Stimulated activated naive CD8-positive, alpha-beta T cell treated with anti-CD3 and anti-CD28 coated beads, Interleukin-15, Interleukin-2, amounts not matched to agents 100 U/mL and 50 U/mL, for 24 hours (primary cell): Measurements from ENCODE around the gene ISLR2.
"Not testable (repeated sequence)": the region's sequence is repeated elsewhere in the genome, so short reads cannot be mapped to it uniquely, and the experiment has no call there.

Experiments
- ATAC-seq: fragments of 150-1000 bp; cut with Tn5 transposase; one replicate; pipeline ENCODE4 v1.10.0; 2021
- DNase-seq: peaks from one replicate; pipeline ENCODE4 v3.0.0; 2021

Gene ISLR2

DNA sequence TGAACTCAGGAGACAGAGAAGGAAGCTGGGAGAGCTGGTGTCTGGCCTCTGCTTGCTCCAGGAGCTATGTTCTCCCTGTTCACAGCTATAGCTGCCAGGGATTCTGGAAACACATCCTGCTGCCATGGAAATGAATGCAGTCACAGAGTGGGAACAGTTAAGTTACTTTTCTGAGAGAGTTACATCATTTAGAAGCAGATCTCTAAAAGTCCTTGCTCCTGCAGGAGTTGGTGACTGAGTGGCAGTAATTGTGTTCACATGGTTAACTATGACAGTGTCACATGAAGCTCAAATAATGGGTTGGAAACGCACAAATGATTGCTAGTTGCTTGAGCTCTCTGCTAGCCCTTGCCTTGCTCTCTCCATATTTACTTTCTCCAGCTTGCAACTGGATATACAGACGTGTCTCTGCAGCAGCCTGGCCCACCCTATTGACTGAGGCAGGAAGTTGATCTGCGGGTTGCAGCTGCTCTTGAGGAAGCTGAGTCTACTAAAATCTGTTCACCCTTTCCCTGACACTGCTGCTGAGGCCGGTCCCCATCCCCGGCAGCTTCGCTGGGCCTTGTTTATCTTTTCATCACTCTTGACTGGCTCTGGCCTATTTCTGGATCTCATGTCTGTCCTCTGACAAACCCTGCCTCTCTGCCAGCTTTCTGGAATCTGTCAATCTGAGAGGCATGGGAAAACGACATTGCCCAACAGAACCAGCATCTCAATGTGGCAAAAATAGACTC lies 26.5 kb downstream of the ISLR2 start:
- ATAC-seq (no peak), DNase-seq (no peak)

DNA sequence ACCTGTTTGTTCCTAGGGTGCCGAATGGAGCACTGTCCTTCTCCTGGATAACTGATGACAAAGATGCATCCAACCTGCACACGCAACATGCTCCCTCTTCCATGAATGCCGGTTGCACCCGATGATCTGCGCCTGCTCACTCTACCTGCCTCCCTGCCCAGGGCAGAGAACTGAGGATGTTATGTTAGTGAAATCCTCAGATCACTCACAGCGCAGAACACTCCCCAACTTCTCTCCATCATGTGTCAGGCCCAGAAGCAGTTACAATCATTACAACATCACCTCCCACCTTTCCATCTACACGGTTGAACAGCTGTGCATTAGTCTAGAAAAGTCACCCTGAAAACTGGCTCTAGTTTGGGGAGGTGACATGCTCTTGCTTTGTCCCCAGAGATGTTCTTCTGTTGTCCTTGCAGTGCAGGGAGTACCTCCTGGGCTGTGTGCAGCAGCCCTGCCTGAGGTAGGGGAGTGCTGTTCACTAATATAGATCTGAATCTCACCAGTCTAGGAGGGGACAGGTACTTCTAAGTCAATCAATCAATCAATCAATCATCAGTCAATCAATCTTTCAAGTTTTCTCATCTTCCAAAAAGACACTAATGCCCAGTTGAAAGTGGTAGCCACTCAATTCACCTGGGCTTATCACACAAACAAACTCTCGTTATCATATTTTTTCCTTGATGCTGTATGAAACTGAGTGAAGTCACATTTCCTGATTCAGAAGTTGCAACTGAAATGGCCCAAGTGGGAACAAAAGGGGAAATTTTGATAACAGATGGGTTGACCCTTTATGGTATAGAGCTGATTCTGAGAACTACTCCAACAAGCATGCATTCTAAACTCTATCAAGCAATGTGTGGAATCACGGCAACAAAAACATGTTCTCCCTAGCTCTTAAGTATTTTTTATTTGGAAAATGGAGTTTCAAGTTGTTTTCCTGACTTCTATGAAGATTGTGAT lies 27.8 kb downstream of the ISLR2 start:
- ATAC-seq (no peak), DNase-seq (no peak)

DNA sequence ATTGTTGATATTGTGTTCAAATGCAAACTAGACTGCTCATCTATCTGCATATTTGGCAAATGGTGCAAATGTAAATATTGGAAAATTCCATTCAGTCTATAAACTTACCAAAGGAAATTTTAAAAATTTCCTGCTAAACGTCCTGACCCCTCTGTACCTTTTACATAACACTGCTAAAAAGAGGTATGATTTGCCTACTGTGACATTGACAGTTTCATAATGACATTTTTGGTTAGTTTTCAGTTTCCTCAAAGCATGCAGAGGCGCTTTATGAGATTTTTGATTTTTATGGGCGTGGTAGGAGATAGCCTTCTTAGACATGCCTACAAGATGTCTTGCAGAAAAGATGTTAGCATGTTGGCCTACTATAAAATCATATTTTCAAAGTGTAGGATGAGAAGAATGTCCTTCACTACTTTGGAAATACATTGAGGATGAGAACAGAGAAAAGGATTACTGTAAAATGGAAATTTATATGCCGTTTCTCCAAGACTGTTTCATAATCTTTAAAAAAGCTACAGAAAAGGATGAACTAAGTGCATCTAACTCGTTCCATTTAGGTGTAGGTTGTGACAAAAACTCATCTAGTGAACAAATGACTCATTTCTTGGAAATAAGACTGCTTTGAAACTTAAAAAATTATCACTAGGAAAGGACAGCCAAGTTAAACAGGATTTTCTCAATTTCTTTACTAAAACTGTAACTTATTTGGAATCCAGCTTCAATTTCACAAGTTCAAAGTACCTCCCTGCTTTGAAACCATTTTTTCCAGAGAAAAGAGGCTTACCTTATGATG lies 28.7 kb downstream of the ISLR2 start:
- ATAC-seq (peak; percentile 59), DNase-seq (no peak)

DNA sequence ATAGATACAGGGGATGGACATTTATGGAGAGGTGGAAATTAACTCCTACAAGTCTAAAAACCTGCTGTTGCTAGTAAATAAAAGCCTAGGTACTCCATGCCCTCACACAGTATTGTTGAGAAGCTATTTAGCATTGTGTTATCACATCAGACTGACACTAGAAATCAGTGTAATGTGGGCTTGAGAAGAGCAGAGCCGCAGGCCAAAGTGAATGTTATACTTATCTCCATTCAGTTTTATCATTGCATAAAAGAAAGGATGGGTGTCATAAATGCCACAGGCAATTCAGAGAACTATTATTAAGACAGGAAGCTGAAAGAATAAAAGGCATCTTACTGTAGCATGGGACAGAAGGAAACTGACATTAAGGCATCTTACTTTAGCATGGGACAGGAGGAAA lies 29.4 kb downstream of the ISLR2 start:
- DNase-seq (no peak), ATAC-seq (no peak)

DNA sequence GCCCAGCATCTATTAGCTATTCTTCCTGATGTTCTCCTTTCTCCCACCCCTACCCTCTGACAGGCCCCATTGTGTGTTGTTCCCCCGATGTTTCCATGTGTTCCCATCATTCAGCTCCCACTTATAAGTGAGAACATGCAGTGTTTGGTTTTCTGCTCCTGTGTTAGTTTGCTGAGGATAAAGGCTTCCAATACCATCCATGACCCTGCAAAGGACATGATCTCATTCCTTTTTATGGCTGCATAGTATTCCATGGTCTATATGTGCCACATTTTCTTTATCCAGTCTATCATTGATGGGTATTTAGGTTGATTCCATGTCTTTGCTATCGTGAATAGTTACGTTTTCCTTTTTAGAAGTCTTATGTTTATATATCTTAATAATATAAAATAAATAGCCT lies 30.0 kb downstream of the ISLR2 start:
- not testable (repeated sequence) for DNase-seq, ATAC-seq

DNA sequence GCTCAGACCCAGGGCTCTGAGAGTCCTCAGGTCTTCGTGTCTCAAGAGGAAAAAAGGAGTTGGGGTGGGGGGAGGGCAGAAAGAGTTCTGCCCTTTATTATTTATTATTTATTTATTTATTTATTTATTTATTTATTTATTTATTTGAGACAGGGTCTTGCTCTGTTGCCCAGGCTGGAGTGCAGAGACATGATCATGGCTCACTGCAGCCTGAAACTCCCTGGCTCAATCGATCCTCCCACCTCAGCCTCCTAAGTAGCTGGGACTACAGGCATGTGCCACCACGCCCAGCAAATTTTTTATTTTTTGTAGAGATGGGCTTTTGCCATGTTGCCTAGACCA lies 31.8 kb downstream of the ISLR2 start:
- not testable (repeated sequence) for ATAC-seq, DNase-seq

DNA sequence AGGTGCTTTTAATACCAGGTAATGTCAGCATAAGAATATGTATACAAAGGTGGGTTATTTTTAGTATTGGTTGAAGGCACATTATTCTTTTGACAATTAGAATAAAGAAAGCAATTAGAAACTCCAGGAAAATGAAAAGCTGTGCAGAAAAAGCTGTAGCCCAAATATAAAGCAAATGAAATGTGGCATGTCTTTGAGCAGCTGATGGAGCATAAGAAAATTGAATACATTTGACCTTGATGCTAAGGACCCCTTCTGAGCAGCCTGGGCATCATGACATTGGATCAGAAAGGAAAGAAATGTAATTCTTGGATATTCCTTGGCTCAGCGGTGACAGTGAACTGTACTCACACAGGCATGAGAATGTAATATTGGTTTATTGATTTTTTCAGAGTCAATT lies 35.1 kb downstream of the ISLR2 start:
- no peak for ATAC-seq
- DNase-seq = no peak

DNA sequence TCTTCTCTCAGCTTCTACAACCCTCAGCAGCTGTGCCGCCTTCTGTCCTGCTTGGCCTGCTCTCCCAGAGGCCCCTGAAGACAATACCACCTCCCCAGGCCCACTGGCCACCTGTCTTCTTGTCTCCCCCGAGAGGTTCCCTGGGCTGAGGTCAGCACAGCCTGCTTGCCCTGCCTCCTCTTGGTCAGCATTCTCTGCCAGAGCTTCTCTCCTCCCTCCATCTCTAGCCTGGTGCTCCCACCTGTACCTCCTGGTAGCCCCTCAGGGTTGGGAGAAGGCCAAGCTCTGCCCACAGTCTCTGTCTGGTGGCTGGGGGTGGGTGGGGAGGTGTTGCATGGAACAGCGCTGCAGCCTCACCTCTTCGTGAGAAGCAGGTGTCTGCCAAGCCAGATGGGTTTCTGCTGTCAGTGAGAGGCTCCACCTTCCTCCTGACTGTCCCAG lies 37.5 kb downstream of the ISLR2 start:
- no peak for DNase-seq
- ATAC-seq = no peak

DNA sequence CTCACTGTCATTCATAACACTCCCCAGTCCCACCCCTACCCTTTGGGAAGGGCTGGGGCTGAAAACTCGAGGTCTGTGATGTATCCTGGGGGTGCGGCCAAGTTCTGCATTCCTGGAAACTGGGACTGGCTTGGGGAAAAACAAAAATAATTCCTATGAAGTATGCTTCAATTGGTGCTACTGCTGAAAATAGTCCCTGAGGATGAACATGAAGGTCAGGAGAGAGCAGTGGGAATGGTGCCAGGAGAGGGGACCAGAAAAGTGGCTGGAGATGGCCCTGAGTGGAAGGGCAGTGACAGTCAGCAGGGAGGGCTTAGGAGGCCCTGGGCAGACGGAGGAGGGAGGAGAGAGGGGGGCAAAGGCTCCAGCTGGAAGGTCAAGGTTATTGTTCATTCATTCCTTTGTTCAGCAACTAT lies 38.3 kb downstream of the ISLR2 start:
- DNase-seq = no peak
- ATAC-seq = no peak

DNA sequence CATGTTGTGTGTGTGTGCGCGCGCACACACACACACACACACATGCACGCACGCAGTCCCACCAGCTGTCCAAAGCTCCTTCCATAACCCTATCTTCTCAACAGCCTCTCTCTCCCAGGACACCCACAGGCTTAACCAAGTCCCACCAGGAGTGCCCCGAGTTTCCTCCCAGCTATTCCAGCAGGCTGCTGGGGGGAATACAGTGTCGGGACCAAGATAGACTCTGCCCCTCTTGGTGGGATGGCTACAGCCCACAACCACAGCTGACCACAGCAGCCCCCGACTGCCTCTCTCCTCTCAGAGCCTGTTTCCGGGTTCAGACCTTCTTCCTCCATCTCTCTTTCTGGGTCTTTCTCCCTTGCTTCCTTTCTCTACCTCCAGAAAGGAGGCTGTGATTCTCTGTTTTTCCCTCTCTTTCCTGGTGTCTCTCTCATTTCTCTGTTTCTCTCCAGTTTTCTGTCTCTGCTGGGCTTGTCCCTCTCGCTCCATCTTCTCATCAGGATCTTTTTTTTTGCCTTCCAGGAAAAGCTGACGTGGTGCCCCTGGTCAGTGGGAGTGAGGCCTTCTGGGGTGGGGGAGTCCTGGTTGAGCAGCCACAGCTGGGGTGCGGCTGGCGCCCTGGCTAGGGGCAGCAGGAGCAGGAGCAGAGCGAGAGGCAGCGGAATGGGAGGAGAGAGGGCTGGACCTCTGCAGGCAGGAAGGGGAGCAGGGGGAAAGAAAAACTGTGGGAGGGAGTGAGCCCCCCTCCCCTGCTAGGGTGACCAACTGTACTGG lies 39.9 kb downstream of the ISLR2 start:
- ATAC-seq (no peak), DNase-seq (no peak)

DNA sequence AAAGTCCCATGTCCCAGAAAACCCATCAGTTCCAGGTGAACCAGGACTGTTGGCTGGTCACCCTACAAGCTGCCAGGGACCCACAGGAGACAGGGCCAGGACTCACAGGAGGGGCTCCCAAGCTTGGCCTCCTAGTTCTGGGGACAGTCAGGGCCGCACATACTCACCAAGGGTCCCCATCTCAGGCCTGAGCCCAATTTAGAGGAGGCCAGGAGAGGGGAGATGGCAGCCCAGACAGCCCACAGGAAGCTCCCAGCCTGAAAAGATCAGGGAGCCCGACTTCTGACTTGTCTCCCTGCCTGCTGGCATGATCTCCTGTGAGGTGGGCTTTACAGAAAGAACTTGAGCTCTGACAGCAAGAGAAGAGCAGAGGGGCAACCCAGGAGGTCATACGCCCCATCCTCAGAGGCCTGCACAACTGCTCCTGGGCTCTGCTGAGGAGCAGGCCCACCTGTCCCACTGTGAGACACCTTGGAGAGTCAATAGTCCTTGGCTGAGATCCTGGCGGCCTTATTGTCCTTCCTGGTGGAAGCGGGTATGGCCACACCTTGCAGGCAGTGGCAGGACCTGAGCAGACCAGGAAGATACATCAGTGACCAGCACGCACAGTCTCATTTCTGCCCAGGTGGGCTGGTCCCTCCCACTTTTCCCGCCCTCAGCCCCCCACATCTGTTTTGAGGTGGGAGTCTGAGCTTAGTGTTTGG lies 40.6 kb downstream of the ISLR2 start:
- DNase-seq (no peak), ATAC-seq (no peak)

DNA sequence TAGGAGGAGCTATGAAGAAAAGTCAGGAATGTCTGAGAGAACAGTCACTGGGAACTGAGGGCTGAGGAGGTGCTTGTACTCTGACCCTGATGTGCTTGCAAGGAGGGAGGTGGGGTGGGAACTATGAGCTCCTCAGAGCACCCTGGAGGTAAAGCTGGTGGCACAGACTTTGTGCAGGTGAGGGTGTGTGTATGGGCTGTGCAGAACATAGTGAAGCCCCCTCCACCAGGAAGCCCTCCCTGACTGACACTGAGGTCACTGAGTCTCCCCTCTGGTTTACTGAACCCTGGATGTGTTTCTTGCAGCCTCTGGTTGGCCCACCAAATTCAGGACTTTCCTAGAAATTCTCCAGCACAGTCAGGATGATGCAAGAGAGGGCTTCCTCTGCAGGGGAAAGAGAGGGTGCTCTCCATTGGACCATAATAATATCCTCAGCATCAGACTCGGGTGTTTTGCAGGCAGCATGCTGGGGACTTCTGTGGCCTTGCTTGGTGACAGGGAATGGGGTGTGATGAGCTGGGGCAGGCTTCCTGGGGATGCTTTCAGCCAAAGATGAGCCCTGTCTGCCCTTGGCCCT lies 41.7 kb downstream of the ISLR2 start:
- DNase-seq (no peak), ATAC-seq (no peak)

DNA sequence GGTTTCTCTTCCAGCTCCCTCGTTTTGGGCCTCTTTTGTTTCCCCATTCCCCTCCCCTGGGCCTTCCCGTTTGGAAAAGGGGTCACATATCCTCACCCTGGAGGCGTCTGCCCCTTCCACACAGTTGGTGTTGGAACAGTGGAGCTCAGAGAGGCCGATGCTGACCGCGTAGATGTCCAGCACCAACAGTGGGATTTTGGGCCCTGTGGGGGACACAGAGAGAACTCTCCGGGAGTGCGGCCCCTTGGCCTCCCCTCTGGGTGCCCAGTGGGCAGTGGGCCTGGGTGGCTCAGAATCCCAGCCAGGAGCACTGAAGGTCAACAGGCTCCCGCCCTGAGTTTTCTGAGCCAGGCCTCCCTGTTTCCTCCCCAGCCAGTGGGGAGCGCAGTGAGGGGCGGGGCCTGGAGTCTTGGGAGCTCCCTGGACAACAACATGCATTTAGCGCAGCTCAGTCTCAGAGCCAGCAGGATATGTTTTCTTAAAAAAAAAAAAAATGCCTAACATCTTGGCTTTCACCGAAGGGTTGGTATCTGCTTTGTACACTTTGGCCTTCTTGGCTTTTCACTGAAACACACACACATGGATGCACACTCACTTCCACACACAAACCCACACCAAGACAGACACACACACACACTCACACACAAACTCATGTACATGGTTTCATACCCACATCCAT lies 42.5 kb downstream of the ISLR2 start:
- ATAC-seq (no peak), DNase-seq (no peak)

DNA sequence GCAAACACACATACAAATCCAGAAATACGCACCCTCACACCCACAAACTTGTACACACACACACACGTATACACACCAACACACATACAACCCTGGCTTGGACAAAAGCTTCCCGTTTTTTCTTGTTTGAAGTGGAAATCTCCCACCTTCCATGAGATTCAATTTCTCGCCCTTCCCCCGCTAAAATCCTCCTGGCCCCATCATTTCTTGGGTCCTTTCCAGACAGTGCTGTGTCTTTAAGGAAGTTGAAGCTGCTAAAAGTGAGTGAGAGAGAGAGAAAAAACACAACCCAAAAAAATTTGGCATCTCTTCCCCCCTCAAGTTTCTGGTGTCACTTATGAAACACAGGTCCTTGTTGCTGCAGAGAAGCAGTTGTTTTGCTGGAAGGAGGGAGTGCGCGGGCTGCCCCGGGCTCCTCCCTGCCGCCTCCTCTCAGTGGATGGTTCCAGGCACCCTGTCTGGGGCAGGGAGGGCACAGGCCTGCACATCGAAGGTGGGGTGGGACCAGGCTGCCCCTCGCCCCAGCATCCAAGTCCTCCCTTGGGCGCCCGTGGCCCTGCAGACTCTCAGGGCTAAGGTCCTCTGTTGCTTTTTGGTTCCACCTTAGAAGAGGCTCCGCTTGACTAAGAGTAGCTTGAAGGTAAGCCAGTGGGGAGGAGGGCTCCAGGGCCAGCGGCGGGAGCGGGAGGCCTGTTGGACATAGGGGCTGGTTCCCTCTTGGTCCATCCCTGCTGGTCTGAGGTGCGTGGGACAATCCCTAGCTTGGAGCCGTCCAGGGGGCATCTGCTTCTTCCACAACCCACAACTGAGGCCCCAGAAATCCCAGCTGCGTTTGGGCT lies 43.2 kb downstream of the ISLR2 start, which contains the start of gene ISLR:
ISLR (plus strand) TSS at position 331 of the 839 bp plus-strand sequence. CDS start 1,149 bp downstream, outside the sequence.
- ATAC-seq (no peak), DNase-seq (no peak)

DNA sequence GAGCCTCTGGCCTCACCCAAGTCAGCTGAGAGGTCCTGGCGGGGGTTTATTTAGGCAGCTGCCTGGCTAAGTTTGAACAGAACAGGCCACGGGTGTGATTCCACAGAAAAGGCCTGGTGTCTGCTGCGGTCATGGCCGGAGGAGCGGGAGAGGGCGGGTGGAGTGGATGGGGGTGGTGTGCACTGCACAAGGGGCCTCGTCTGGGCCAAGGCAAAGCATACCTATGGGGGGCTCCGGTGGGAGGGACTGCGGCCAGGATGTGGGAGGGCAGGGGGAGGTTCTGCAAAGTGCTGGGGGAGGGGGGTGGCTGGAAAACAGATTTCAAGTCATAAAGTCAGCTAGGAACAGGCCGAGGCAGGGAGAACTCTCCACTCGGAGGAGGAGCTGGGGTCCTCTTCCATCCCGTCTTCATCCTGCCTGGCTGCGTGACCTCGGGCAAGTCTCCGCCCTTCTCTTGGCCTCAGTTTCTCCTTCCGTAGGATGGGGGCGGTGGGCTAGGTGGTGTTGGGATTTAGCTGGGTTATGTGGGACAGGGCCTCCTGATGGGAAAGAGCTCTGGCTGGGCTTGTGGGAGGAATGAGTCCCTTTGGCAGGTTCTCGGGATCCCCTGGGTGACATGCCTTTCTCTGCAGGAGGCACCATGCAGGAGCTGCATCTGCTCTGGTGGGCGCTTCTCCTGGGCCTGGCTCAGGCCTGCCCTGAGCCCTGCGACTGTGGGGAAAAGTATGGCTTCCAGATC lies 44.0 kb downstream of the ISLR2 start:
- no peak for DNase-seq
- ATAC-seq = no peak

DNA sequence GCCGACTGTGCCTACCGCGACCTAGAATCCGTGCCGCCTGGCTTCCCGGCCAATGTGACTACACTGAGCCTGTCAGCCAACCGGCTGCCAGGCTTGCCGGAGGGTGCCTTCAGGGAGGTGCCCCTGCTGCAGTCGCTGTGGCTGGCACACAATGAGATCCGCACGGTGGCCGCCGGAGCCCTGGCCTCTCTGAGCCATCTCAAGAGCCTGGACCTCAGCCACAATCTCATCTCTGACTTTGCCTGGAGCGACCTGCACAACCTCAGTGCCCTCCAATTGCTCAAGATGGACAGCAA lies 44.5 kb downstream of the ISLR2 start:
- ATAC-seq (no peak), DNase-seq (no peak)

DNA sequence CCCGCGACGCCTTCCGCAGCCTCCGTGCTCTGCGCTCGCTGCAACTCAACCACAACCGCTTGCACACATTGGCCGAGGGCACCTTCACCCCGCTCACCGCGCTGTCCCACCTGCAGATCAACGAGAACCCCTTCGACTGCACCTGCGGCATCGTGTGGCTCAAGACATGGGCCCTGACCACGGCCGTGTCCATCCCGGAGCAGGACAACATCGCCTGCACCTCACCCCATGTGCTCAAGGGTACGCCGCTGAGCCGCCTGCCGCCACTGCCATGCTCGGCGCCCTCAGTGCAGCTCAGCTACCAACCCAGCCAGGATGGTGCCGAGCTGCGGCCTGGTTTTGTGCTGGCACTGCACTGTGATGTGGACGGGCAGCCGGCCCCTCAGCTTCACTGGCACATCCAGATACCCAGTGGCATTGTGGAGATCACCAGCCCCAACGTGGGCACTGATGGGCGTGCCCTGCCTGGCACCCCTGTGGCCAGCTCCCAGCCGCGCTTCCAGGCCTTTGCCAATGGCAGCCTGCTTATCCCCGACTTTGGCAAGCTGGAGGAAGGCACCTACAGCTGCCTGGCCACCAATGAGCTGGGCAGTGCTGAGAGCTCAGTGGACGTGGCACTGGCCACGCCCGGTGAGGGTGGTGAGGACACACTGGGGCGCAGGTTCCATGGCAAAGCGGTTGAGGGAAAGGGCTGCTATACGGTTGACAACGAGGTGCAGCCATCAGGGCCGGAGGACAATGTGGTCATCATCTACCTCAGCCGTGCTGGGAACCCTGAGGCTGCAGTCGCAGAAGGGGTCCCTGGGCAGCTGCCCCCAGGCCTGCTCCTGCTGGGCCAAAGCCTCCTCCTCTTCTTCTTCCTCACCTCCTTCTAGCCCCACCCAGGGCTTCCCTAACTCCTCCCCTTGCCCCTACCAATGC lies 45.1 kb downstream of the ISLR2 start:
- ATAC-seq = no peak
- DNase-seq = no peak
